ENCODE data around the gene ATL2. TPM values are rescaled to one million over a fixed set of nuclear protein-coding genes. Genes with fewer than 3 reads are reported as not detected.
"Not testable (repeated sequence)": the region's sequence is repeated elsewhere in the genome, so short reads cannot be mapped to it uniquely, and the experiment has no call there.

ATL2 gene
- total and polyA plus RNA-seq, 8 donors: 8.4 to 30.1 (median 19.2) TPM

DNA sequence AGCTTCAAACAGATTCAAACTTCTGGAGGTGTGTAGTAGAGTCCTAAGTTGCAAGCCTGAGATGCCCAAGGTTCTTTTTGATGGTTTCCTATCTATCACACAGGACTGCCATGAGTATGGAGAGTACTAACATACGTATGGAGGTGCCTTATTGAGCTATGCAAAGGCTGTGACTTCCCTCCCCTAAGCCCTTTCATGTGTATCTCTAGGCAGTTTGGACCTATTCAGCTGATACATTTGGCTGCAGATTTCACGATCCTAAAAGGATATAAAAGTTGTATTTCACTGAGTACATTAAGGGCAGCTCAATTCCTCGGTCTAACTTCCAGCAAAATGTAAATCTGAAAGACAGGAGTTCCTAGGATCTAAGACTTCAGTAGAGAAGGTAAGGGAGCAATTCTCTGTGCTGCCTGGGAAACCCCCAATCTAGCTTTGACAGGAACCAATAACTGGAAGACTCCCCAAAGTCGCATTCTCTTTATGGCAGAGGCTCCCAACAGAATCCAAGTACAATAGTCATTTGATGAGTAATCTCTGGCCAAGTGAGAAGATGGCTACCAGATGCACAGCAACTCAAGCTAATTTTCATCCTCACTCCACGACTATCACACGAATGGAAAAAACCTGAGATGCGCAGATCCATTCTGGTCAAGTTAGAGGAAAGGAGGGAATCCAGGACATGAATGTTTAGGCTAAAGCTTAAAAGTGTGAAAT lies 83.8 kb downstream of the ATL2 start:
- DNase-seq (no peak), FAIRE-seq (no peak), ATAC-seq (no peak)
- WGBS, 2 donors: 93 to 94% methylated on average over 7 of the region's 7 CpGs
- intact Hi-C loops (cut with DNase I): no loop called here
- no peaks in the 10 kb centered on the region for H3K27me3 ChIP-seq
- no peak overlapping the region for H3K4me3 ChIP-seq
- no peak overlapping the region for H3K27ac ChIP-seq
- H3K4me1 ChIP-seq: no peaks in the 10 kb centered on the region
- peaks cover 4 to 30% (median 7%) of the 10 kb centered on the region in 3 donors for H3K36me3 ChIP-seq
- H3K9me3 ChIP-seq: no peaks in the 10 kb centered on the region
- TF ChIP-seq, protein P1, sequence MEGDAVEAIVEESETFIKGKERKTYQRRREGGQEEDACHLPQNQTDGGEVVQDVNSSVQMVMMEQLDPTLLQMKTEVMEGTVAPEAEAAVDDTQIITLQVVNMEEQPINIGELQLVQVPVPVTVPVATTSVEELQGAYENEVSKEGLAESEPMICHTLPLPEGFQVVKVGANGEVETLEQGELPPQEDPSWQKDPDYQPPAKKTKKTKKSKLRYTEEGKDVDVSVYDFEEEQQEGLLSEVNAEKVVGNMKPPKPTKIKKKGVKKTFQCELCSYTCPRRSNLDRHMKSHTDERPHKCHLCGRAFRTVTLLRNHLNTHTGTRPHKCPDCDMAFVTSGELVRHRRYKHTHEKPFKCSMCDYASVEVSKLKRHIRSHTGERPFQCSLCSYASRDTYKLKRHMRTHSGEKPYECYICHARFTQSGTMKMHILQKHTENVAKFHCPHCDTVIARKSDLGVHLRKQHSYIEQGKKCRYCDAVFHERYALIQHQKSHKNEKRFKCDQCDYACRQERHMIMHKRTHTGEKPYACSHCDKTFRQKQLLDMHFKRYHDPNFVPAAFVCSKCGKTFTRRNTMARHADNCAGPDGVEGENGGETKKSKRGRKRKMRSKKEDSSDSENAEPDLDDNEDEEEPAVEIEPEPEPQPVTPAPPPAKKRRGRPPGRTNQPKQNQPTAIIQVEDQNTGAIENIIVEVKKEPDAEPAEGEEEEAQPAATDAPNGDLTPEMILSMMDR (IDR thresholded peaks at IDR 0.05): no peak

DNA sequence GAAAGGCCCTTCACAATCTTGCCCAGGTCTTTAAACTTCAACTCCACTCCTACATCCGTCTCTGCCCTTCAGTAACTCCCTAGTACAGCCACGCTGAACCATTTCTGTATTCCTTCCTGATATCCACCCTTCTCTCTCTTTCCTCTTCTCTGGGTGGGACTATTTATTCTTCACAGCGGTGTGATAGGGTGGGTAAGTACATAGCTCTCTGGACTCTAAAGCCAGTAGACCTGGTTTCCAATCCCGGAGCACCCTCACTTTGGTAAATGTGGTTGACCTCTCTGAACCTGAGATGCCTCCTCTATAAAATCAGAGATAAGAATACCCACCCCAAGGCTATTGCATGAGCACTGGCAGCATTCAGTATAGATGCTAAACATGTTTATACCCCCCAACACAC lies 86.7 kb downstream of the ATL2 start:
- intact Hi-C loops (cut with DNase I): no loop called here
- FAIRE-seq (no peak), ATAC-seq (no peak), DNase-seq (no peak)
- no peaks in the 10 kb centered on the region for H3K27me3 ChIP-seq
- TF ChIP-seq, protein P1 (IDR thresholded peaks at IDR 0.05): no peak
- 56 to 66% methylated on average over 4 of the region's 4 CpGs for WGBS, 2 donors
- H3K36me3 ChIP-seq: peaks cover 0 to 1% (median 0%) of the 10 kb centered on the region in 3 donors
- no peak overlapping the region for H3K4me3 ChIP-seq
- no peaks in the 10 kb centered on the region for H3K4me1 ChIP-seq
- no peaks in the 10 kb centered on the region for H3K9me3 ChIP-seq
- no peak overlapping the region for H3K27ac ChIP-seq

DNA sequence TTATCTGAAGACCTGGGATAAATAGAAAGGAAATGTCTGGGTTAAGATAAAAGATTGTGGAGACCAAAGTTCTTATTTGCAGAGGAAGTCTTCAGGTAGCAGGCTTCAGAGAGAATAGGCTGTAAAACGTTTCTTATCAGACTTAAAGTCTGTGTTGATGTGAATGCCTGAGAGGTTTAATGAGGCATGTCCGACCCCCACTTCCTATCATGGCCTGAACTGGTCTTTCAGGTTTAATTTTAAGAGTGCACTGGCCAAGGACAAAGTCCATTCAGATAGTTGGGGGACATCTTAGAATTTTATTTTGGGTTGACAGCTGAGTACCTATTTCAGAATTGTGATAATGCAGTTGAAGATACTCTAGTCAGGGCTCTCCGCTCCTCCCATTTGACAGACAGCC lies 92.1 kb downstream of the ATL2 start:
- no peaks in the 10 kb centered on the region for H3K9me3 ChIP-seq
- H3K36me3 ChIP-seq: no peaks in the 10 kb centered on the region
- intact Hi-C loops (cut with DNase I): no loop called here
- FAIRE-seq: no peak
- DNase-seq: no peak
- WGBS, 2 donors: 28 to 33% methylated on average over 3 of the region's 3 CpGs
- TF ChIP-seq, protein P1 (IDR thresholded peaks at IDR 0.05): no peak
- H3K27me3 ChIP-seq: no peaks in the 10 kb centered on the region
- no peaks in the 10 kb centered on the region for H3K4me1 ChIP-seq
- no peak overlapping the region for H3K4me3 ChIP-seq
- H3K27ac ChIP-seq: no peak overlapping the region
- ATAC-seq: no peak

DNA sequence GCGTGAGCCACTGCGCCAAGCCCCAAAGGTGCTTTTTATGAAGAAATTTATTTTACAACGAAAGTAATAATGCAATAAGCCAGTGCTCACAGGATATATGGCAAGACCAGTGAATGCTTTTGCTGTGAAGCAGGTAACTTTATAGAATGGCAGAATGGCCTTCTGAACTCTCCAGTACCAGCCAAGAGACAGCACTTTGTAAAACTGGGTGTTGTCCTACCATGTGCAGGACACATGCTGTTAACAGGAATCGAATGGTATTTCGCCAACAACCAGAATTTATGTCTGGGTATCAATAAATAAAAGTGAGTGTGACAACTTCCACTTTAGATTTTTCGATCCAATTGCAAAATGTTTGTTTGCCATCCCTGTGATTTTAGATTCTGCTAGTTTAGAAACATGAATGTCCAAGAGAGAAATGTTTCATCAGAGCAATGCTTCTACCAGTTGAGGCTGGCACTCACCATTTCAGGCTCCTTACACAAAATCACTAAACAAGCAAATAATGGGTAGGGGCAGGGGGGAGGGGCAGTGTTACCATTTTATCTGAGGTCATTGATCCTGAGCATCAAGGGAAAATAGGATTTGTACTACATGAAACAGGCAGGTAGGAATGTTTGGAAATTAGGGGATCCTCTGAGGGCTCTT lies 95.9 kb downstream of the ATL2 start:
- WGBS, 2 donors: 83 to 92% methylated on average over 6 of the region's 6 CpGs
- H3K27me3 ChIP-seq: no peaks in the 10 kb centered on the region
- no peak overlapping the region for H3K27ac ChIP-seq
- H3K36me3 ChIP-seq: no peaks in the 10 kb centered on the region
- no peaks in the 10 kb centered on the region for H3K4me1 ChIP-seq
- DNase-seq (no peak), ATAC-seq (no peak), FAIRE-seq (no peak)
- TF ChIP-seq, protein P1 (IDR thresholded peaks at IDR 0.05): no peak
- H3K4me3 ChIP-seq: no peak overlapping the region
- H3K9me3 ChIP-seq: no peaks in the 10 kb centered on the region
- intact Hi-C loops (cut with DNase I): no loop called here

DNA sequence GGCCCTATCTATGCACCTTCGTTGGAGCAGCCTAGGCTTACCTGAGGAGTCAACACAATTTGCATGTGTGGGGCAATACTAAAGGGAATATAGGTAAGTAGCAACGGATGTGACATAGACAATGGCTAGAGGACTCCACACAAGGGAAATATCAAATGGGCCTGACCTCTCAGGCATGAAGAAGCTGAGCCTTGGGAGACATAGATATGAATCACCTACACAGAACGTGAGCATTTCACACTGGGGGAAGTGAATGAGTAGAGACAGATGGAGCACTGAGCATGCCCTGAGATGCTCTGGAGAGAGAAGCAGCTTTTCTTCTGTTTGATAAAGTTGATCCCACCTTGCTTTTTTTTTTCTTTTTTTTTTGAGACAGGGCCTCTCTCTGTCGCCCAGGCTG lies 97.9 kb downstream of the ATL2 start:
- Histone ChIP-seq H3K4me3 (no peak overlapping the region), H3K4me1 (no peaks in the 10 kb centered on the region), H3K27me3 (no peaks in the 10 kb centered on the region), H3K27ac (no peak overlapping the region), H3K36me3 (no peaks in the 10 kb centered on the region), H3K9me3 (no peaks in the 10 kb centered on the region)
- DNase-seq (no peak), FAIRE-seq (no peak), ATAC-seq (no peak)
- TF ChIP-seq, protein P1 (IDR thresholded peaks at IDR 0.05): no peak
- intact Hi-C loops (cut with DNase I): loop anchor here in 1 of 3 donors (10.0 kb wide), 1 partner anchor 294 kb away; no protein-coding TSS in a partner anchor
- WGBS, 2 donors: 62 to 85% methylated on average over 4 of the region's 4 CpGs

DNA sequence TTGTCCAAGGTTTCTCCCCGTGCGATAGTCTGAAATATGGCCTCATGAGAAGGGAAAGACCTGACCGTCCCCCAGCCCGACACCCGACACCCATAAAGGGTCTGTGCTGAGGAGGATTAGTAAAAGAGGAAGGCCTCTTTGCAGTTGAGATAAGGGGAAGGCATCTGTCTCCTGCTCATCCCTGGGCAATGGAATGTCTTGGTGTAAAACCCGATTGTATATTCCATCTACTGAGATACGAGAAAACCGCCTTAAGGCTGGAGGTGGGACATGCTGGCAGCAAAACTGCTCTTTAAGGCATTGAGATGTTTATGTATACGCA lies 99.0 kb downstream of the ATL2 start:
- not testable (repeated sequence) for H3K9me3 ChIP-seq, H3K27me3 ChIP-seq, H3K27ac ChIP-seq, DNase-seq, H3K4me1 ChIP-seq, FAIRE-seq, ATAC-seq, H3K36me3 ChIP-seq, H3K4me3 ChIP-seq
- intact Hi-C loops (cut with DNase I): loop anchor here in 1 of 3 donors (10.0 kb wide), 1 partner anchor 293 kb away; no protein-coding TSS in a partner anchor
- 80 to 81% methylated on average over 9 of the region's 9 CpGs for WGBS, 2 donors
